Stimulated activated CD4-positive, alpha-beta T cell treated with anti-CD3 and anti-CD28 coated beads, Interleukin-2, amount 100 ng/mL, for 48 hours (primary cell): Measurements from ENCODE around the gene CCR5.
"Not testable (repeated sequence)": the region's sequence is repeated elsewhere in the genome, so short reads cannot be mapped to it uniquely, and the experiment has no call there.

Experiments
- DNase-seq, 2 donors: peaks; one replicate each; pipeline ENCODE4 v3.0.0-alpha.2; 2020

Gene CCR5

DNA sequence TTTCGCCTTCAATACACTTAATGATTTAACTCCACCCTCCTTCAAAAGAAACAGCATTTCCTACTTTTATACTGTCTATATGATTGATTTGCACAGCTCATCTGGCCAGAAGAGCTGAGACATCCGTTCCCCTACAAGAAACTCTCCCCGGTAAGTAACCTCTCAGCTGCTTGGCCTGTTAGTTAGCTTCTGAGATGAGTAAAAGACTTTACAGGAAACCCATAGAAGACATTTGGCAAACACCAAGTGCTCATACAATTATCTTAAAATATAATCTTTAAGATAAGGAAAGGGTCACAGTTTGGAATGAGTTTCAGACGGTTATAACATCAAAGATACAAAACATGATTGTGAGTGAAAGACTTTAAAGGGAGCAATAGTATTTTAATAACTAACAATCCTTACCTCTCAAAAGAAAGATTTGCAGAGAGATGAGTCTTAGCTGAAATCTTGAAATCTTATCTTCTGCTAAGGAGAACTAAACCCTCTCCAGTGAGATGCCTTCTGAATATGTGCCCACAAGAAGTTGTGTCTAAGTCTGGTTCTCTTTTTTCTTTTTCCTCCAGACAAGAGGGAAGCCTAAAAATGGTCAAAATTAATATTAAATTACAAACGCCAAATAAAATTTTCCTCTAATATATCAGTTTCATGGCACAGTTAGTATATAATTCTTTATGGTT, at the start of gene CCR5:
Gene CCR5 (plus strand): TSS at position 108 of the 680 bp plus-strand sequence. CDS start 1,957 bp downstream, outside the sequence.
- no peak for DNase-seq

DNA sequence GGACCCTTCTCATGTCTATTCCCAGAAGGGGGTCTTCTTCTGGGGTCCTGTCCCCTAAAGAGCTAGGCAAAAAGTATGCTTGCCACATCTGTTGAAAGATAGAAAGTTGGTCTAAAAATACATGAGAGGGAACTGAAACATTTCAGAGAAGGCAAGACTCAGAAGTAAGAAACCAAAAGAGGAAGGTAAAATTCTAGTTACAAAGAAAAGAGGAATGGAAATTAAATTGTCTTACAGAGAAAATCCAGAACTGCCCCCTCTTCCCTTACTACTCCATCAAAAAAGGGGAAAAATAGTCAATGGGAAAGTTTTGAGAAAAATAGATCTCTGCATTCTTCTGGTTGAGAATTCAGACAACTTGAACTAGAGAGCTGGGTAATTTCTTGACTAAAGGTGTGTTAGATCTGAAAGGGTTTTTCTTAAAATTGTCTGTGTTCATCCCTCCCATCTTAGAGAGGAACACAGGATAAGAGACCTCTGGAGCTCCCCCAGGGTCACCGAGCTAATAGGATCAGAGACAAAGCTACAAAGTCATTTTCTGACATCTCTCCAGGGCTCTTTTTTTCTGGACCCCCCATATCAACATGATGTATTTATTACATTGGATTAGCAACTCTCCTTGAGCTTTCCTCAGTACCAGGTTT, 49.2 kb upstream of the CCR5 start:
- no peak for DNase-seq

DNA sequence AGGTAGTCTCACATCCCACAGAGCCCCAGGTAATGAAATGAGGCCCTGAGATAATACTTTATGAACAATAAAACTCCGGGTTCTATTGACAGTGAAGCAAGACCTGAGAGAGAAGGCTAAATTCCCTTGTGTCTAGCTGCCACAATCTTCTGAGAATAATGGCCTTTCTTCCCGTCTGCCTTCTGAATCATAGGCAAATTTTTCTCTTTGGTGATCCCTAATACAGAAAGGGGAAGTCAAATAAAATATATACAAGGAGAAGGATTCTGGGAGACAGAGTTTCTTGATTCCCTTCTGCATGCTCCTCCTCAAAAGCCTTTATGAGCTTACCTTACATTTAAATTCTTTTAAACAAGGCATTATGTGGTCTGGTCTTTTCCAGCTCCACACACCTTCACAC, 46.7 kb upstream of the CCR5 start:
- DNase-seq: no peak

DNA sequence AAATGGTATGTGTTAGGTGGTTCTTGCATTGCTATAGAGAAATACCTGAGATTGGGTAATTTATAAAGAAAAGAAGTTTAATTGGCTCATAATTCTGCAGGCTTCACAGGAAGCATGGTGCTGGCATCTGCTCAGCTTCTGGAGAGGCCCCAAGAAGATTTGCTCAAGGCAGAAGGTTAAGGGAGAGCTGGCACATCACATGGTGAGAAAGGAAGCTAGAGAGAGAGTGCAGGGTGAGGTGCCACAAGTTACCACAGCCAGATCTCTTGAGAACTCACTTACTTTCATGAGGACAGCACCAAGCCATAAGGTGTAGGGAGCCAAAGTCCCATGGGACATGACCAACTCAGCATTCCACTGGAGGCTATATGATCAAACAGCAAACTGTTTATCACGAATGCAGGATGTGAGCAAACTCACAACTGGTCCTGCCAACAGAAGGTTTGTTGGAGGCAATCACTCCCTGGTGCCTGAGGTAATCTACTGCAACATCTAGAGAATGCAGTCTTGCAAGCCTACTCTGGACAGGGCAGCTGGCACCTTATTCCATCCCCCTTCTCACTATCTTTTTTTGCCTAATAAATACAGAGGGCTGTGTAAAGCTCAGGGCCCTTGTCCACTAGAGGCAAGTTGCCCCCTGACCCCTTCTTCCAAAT, 45.0 kb upstream of the CCR5 start:
- no peak for DNase-seq

DNA sequence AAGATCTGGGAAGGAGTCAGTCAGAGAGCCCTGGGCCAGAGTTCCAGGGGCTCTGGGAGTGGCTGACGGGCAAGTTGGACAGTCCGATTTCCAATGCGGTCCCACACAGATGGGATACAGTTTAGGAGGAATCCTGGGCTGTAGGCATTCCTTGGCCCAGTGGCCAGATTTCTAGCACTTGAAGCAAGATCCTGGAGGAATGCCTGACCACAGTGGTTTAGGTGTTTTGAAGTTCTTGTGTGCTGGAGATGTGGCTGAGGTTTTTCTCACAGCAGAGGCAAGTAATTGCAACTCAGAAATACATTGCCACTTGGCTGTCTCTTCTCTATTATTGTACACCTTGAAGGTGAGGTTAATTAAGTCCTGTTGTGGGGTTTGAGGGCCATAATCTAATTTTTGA, 40.1 kb upstream of the CCR5 start:
- DNase-seq: not testable (repeated sequence)

DNA sequence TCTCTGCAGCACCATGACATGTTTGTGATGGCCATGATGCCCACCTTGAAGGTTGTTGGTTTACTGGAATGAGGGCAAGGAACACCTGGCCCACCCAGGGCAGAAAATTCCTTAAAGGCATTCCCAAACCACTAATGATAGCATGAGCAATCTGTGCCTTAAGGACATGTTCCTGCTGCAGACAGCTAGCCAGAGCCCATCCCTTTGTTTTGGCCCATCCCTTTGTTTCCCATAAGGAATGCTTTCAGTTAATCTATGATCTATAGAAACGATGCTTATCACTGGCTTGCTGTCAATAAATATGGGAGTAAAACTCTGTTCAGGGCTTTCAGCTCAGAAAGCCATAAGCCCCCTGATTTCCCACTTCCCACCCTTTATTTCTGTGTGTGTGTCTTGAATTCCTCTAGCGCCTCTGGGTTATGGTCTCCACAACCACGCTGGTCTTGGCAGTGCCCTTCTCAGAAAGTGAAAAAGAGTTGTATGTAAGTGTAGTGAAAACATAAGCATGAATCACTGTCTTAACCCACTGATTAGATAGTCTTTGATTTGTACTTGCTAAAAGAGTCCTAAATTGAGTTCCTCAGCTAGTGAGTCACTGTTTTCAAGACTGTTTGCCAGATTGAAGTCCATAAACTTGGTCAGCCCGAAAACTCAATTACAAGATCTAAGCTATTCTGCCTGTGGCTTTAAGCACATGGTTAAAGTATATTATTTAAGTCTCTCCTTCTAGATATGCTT, 35.8 kb upstream of the CCR5 start:
- DNase-seq: no peak

DNA sequence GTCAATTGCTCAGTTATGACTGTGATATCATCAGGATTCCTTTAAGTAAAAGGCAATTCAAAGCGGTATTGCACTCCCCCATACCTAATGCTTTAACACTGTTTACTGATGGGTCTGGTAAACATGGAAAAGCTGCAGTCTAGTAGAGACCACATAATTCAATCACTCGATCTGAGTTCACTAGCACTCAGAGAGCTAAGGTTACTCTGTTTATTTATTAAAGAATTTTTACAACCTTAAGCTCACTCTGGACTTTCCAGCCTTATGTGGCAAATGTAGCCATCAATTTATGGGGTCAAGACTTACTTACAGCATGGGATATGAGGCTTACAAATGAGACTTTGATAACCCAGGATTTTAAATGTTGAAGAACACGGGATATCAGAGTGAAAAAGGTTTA, 35.2 kb upstream of the CCR5 start:
- no peak for DNase-seq

DNA sequence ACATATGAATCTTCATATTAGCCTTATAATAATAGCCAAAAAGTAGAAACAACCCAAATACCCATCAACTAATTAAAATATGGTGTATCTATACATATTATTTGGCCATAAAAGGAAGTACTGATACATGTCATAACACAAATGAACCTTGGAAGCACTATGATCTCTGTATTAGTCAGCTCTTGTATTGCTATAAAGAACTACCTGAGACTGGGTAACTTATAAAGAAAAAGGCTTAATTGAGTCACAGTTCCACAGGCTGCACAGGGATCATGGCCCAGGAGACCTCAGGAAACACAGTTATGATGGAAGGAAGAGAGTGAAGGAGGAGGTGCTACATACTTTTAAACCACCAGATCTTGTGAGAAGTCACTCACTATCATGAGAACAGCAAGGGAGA, 32.8 kb upstream of the CCR5 start:
- no peak for DNase-seq

DNA sequence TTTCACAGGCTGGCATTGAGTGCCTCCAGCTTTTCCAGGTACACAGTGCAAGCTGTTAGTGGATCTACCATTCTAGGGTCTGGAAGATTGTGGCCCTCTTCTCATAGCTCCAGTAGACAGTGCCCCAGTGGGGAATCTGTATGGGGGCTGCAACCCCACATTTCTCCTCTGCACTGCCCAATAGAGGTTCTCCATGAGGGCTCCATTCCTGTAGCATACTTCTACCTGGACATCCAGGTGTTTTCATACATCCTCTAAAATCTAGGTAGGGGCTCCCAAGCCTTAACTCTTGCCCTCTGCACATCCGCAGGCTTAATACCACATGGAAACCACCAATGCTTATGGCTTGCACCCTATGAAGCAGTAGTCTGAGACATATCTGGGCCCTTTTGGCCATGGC, 31.9 kb upstream of the CCR5 start:
- DNase-seq: no peak

DNA sequence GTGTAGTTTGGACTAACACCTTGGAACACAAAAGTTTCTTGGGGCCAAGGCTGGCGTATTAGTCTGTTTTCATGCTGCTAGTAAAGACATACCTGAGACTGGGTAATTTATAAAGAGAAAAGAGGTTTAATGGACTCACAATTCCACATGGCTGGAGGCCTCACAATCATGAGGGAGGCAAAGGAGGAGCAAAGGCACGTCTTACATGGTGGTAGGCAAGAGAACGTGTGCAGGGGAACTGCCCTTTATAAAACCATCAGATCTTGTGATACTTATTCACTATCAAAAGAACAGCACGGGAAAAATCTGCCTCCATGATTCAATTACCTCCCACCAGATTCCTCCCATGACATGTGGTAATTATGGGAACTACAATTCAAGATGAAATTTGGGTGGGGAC, 26.3 kb upstream of the CCR5 start:
- DNase-seq: no peak

DNA sequence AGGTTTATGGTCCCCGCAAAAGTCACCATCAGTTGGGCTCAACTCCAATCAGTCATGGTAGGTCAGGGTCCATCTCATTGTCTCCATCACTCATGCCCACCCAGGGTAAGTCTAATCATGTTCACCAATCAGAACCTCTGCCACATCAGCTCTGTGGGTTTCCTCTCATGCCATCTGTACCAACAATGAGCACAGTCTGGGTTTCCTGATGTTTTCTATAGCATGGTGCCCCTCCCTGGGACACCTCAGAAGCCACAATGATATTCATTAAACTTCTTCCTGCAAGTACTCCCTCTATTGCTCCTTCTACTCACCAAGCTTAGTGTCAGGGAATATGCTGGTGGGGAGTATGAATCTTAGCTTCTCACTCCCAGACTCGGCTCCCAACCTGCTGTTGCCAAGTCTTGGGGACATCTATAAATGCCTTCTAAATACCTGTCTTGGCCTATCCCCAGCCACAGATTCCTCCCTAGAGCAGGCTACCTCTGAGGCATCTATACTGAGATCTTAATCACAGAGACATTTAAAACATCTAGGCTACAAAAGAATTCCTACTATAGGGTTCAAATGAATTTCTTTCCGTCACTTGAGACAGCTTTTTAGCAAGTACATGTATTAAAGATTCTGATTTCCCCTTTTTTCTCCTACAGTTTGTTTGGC, 21.8 kb upstream of the CCR5 start:
- DNase-seq: no peak

DNA sequence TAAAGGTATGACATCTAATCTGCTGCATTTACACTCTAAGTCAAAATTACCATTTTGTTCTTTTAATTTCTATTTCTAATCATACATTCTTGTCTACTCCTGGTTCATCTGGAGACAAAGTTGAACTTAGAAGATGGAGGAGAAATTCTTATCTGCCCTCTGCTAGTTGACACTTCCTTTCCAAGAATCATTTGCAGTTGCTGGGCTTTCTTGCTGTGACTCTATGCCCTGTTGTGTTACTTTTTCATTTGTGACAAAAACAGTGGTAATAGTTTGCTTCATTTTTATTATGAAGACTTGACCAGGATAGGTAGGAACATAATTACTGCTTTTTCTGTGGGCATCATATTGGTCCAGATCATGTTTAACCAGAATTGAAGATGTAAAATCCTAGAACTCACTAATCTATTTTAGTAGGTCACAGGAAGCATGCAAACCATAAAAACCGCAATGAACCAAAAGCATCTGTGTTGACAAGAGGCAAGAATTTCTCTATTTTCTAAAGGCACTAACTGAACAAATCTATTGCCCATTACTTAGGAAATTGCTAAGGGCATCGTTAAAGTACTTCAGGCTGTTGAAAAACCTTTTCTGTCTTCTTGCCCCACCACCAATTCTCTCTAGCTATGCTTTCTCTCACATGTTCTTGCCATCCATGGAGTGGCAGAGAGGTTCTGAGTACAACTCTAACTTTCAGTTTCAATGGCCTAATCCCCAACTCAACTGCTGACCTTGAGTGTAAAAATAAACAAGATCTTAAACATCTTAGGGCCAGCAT, 21.1 kb upstream of the CCR5 start:
- DNase-seq: no peak

DNA sequence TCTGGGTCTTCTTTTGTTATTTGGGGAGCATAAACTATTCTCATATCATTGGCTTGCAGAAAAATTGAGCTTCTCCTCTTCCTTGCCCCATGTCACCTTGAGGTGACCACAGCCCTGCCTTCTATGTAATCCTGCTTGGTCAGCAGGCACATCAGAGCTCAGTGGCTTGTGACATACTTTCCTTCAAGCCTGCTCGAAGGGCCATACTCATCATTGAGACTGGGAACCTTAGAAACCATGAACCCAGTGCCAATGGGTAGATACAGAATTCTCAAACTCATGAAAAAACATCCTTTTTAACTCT, 20.5 kb upstream of the CCR5 start:
- no peak for DNase-seq

DNA sequence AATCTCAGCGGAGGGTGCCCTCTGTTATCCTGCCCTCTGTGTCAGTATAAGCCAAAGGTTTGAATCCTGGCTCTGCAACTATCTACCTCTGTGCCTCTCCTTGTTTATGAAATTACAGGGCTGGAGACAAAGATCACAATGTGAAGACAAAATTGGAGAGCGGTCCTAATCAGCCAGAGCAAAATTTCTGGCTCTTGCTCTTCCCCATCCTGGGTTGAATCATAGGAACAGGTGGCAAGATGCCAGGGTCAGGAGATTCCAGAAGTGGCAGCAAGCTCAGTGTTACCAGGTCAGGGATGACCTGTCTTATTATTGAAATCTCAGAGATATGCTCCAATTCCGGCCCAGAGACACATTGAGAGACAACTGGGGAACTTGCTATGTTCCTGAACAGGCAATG, 19.1 kb upstream of the CCR5 start:
- DNase-seq: no peak

DNA sequence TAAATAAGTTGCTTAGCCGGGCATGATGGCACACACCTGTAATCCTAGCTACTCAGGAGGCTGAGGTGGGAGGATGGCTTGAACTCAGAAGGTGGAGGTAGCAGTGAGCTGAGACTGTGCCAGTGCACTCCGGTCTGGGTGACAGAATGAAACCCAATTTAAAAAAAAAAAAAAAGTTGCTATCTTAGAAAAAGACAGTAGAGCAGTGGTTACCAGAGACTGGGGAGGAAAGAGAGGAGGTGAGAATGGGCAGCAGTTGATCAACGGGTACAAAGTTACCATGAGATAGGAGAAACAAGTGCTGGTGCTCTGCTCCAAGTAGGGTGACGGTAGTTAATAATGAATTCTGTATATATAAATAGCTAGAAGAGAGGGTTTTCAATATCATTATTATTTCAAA, 17.7 kb upstream of the CCR5 start:
- DNase-seq: no peak

DNA sequence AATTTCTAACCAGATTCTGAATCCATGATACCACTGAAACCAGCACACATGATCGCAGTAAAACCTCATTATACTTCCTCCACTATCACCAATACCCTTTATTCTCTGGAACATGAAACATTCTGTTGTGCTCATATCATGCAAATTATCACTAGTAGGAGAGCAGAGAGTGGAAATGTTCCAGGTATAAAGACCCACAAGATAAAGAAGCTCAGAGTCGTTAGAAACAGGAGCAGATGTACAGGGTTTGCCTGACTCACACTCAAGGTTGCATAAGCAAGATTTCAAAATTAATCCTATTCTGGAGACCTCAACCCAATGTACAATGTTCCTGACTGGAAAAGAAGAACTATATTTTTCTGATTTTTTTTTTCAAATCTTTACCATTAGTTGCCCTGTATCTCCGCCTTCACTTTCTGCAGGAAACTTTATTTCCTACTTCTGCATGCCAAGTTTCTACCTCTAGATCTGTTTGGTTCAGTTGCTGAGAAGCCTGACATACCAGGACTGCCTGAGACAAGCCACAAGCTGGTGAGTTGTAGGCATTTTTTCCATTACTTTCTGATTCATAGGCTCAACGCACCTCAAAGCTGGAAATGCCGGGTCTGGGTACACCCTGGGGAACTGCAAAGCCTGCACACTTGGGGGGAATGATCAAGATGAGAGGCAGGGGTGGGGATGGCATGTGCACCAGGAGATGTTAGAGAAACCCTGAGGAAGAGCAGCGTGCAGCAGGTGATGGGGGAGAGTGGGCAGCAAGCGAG, 16.9 kb upstream of the CCR5 start, which contains the start of gene CCR2:
Gene CCR2 (plus strand): TSS at position 465 of the 764 bp plus-strand sequence. CDS start 3,417 bp downstream, outside the sequence.
- DNase-seq: peak in 1 of 2 donors; percentile 21

DNA sequence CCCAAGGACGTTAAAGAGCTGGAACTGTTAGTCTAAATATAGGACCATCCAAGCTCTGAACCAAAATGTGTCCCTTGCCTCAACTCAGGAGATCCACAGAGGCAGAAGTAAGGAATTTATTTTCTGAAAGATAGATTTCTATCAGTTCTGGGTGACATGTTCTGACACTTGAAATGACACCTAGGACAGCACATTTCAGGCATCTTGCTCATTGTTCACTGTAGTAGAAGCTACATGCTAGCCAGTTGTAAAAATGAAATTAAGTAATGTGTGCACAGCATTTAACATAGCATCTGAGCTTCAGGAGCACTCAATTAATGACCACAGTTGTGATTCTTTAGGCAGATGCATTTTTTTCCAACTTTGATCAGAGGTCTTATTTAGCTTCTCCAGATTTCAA, 16.3 kb upstream of the CCR5 start:
- no peak for DNase-seq

DNA sequence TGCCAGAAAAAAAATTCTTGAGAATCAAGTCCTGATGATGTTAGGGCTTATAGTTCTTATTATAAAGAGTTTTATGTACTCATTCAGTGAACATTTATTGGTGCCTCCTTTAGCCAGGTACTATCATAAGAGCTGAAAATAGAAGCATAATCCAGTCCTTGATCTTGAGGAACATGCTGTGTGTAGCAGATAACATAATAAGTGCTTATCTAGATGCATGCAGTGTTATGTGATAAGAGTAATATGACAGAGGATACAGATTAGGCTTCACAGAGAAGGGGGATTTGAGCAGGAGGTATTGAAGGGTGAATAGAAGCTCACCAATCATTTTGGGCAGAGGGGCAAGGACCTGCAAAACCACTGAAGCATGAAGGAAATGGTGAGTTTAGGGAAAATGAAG, 15.8 kb upstream of the CCR5 start:
- no peak for DNase-seq

DNA sequence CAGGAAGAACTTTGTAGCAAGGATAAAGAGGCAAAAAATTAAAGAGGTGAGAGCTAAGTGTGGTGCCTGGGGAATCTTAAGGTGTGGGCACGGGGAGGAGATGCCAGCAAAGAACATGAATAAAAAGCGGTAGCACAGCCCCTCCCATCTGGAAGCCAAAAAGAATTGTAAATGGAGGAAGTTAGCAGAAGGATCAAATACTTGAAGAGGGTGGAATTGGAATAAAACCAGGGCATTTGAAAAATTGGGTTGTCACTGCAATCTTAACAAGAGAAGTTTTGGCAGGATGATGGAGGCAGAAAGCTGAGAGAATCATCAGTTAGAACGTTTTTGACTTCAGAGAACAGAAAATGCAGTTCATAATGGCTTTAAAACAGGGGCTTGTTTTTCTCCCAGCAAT, 14.5 kb upstream of the CCR5 start:
- no peak for DNase-seq

DNA sequence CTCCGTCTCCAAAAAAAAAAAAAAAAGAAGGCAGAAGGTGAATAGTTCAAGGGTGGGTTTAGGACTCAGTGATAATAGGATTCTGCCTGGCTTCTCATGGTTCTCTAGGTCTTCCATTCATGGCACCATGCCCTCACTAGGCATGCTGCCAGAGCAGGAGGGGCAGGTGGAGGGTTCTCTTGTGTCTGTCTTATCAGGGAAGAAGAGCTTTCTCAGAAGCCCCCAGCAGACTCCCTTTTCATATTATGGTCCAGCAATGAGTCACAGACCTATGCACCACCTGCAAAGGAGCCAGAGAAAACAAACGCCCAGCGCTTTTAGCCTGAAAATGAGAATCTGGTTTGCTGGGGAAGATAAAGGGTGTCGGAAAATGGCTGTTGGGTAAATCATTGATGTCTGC, 13.8 kb upstream of the CCR5 start:
- no peak for DNase-seq

DNA sequence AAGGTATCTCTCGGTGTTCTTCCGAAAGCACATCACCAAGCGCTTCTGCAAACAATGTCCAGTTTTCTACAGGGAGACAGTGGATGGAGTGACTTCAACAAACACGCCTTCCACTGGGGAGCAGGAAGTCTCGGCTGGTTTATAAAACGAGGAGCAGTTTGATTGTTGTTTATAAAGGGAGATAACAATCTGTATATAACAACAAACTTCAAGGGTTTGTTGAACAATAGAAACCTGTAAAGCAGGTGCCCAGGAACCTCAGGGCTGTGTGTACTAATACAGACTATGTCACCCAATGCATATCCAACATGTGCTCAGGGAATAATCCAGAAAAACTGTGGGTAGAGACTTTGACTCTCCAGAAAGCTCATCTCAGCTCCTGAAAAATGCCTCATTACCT, 12.3 kb upstream of the CCR5 start:
- DNase-seq: no peak
